SU-DHL-6 (cell line): ENCODE data around the gene HUS1B.

Experiments used
- EZH2phosphoT487 ChIP-seq: fragments of 200-600 bp; sonication (generic), shearing (Covaris generic); conservative IDR thresholded peaks from 2 replicates; pipeline ENCODE4 v1.6.1; 2018; ENCODE audit warnings: mild to moderate bottlenecking, antibody characterized with exemption, low read length, moderate library complexity, mixed read lengths
- TF ChIP-seq, protein P1 (sequence below): fragments of 200-600 bp; sonication (generic); IDR thresholded peaks from one replicate; pipeline ENCODE4 v1.5.1; 2017; ENCODE audit warnings: antibody characterized with exemption, mild to moderate bottlenecking, low read length, moderate library complexity; ENCODE audit not compliant: insufficient read depth, poor library complexity, severe bottlenecking

DNA sequence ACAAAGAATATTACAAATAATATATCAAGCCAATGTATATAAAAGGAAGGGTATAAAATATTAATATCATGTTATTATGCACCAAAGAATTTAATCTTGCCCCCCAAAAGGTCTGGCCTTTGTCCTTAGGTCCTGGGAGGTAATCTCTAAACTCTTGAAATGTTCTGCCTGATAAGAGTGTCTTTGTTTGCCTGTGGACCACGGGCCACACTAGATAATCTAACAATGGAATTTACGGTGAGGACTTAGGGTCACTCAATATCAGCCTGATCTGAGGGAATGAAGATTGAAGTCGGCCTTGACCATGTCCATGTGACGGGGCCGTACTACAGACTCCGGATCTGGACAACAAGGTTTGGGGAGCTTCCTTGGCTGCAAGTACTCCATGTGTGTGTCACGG, 42.9 kb downstream of the HUS1B start:
- TF ChIP-seq, protein P1, sequence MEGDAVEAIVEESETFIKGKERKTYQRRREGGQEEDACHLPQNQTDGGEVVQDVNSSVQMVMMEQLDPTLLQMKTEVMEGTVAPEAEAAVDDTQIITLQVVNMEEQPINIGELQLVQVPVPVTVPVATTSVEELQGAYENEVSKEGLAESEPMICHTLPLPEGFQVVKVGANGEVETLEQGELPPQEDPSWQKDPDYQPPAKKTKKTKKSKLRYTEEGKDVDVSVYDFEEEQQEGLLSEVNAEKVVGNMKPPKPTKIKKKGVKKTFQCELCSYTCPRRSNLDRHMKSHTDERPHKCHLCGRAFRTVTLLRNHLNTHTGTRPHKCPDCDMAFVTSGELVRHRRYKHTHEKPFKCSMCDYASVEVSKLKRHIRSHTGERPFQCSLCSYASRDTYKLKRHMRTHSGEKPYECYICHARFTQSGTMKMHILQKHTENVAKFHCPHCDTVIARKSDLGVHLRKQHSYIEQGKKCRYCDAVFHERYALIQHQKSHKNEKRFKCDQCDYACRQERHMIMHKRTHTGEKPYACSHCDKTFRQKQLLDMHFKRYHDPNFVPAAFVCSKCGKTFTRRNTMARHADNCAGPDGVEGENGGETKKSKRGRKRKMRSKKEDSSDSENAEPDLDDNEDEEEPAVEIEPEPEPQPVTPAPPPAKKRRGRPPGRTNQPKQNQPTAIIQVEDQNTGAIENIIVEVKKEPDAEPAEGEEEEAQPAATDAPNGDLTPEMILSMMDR: no peak
- TF ChIP-seq EZH2phosphoT487: no peak
